Loucy (cell line): Measurements from ENCODE around the gene CDC73.

Experiments used
- H2AFZ ChIP-seq: fragments of 200-600 bp; sonication (generic); 2 replicates; pipeline ENCODE4 v1.6.0; 2016; ENCODE audit warnings: antibody characterized with exemption, mild to moderate bottlenecking, low read length, moderate library complexity
- H3F3A ChIP-seq: fragments of 200-600 bp; 2 replicates; pipeline ENCODE4 v1.6.0; 2016; ENCODE audit warnings: antibody characterized with exemption, low read depth, mild to moderate bottlenecking
- H3K27me3 ChIP-seq: fragments of 200-600 bp; sonication (generic); 2 replicates; pipeline ENCODE4 v1.6.1; 2014; ENCODE audit warnings: low read length, mild to moderate bottlenecking; ENCODE audit not compliant: insufficient read depth, poor library complexity, severe bottlenecking
- H3K36me3 ChIP-seq: fragments of 200-600 bp; sonication (generic); 2 replicates; pipeline ENCODE4 v1.6.1; 2016; ENCODE audit warnings: low read length; ENCODE audit not compliant: insufficient read depth
- H3K4me1 ChIP-seq: fragments of 200-600 bp; sonication (generic); 2 replicates; pipeline ENCODE4 v1.5.1; 2014; ENCODE audit warnings: low read length, mild to moderate bottlenecking; ENCODE audit not compliant: insufficient read depth, poor library complexity, severe bottlenecking
- H3K4me2 ChIP-seq: fragments of 200-600 bp; sonication (generic); 2 replicates; pipeline ENCODE4 v1.6.0; 2014; ENCODE audit warnings: antibody characterized with exemption, low read length, low read depth, mild to moderate bottlenecking; ENCODE audit not compliant: poor library complexity, severe bottlenecking
- H3K4me3 ChIP-seq: fragments of 200-600 bp; sonication (generic); 2 replicates; pipeline ENCODE4 v1.5.1; 2014; ENCODE audit warnings: low read length, mild to moderate bottlenecking, mixed read lengths; ENCODE audit not compliant: poor library complexity, severe bottlenecking
- H3K79me2 ChIP-seq: fragments of 200-600 bp; sonication (generic); 2 replicates; pipeline ENCODE4 v1.6.1; 2014; ENCODE audit warnings: low read length; ENCODE audit not compliant: insufficient read depth
- H3K9ac ChIP-seq: fragments of 200-600 bp; sonication (generic); 2 replicates; pipeline ENCODE4 v1.6.0; 2014; ENCODE audit warnings: mild to moderate bottlenecking, low read depth, low read length, moderate library complexity; ENCODE audit not compliant: poor library complexity, severe bottlenecking
- H3K9me2 ChIP-seq: fragments of 200-600 bp; sonication (generic); replicated peaks from 2 replicates; pipeline ENCODE4 v1.6.1; 2016; ENCODE audit warnings: low read depth, low read length, mixed read lengths
- H3K9me3 ChIP-seq: fragments of 200-600 bp; sonication (generic); 2 replicates; pipeline ENCODE4 v1.6.1; 2014; ENCODE audit warnings: mild to moderate bottlenecking, antibody characterized with exemption, low read length, low read depth; ENCODE audit not compliant: insufficient read depth
- H4K20me1 ChIP-seq: fragments of 200-600 bp; sonication (generic); 2 replicates; pipeline ENCODE4 v1.6.0; 2014; ENCODE audit warnings: antibody characterized with exemption, low read length, mild to moderate bottlenecking; ENCODE audit not compliant: insufficient read depth, poor library complexity, severe bottlenecking
- CTCF ChIP-seq: fragments of 200-600 bp; sonication (generic); conservative IDR thresholded peaks from 2 replicates; pipeline ENCODE4 v1.5.1; 2014; ENCODE audit warnings: mild to moderate bottlenecking, antibody characterized with exemption, low read length
- EZH2phosphoT487 ChIP-seq: fragments of 200-600 bp; IDR thresholded peaks from 2 replicates; pipeline ENCODE4 v1.6.1; 2018; ENCODE audit warnings: antibody characterized with exemption, mild to moderate bottlenecking, moderate library complexity, borderline replicate concordance

The CDC73 gene

GRCh38 chr1:193156822-193157142, 35.0 kb downstream of the CDC73 start:
- Histone ChIP-seq H3K4me2 (no peak overlapping the region), H3K9me3 (no peaks in the 10 kb centered on the region), H3K27me3 (no peaks in the 10 kb centered on the region), H3K9ac (no peak overlapping the region), H3K79me2 (peaks cover 28% of the 10 kb centered on the region), H3K9me2 (no peaks in the 10 kb centered on the region), H2AFZ (no peak overlapping the region), H4K20me1 (peaks cover 29% of the 10 kb centered on the region), H3K36me3 (peaks cover 58% of the 10 kb centered on the region; the same call in 1 of the 2 replicates), H3K4me3 (no peak overlapping the region), H3K4me1 (no peaks in the 10 kb centered on the region), H3F3A (peaks cover 7% of the 10 kb centered on the region; the same call in 1 of the 2 replicates)
- TF ChIP-seq CTCF, result no peak
- TF ChIP-seq EZH2phosphoT487, result no peak

- H3K79me2 ChIP-seq, result peaks cover 29% of the 10 kb centered on the region
- no peak for TF ChIP-seq EZH2phosphoT487
- no peak for TF ChIP-seq CTCF
- H3K4me3 ChIP-seq, result no peak overlapping the region
- no peaks in the 10 kb centered on the region for H3K4me1 ChIP-seq
- H3K4me2 ChIP-seq, result no peak overlapping the region
- H3K9ac ChIP-seq, result no peak overlapping the region
- H3K36me3 ChIP-seq, result peaks cover 54% of the 10 kb centered on the region; the same call in 1 of the 2 replicates
- no peaks in the 10 kb centered on the region for H3K9me3 ChIP-seq
- no peak overlapping the region for H2AFZ ChIP-seq
- peaks cover 29% of the 10 kb centered on the region for H4K20me1 ChIP-seq
- H3K9me2 ChIP-seq, result no peaks in the 10 kb centered on the region
- H3K27me3 ChIP-seq, result no peaks in the 10 kb centered on the region
- H3F3A ChIP-seq, result peaks cover 7% of the 10 kb centered on the region; the same call in 1 of the 2 replicates
Measured at GRCh38 chr1:193157360-193157759, 35.5 kb downstream of the CDC73 start.

GRCh38 chr1:193176113-193176512, 54.3 kb downstream of the CDC73 start:
- H3K4me1 ChIP-seq, result peaks cover 11% of the 10 kb centered on the region
- H3K9me3 ChIP-seq, result no peaks in the 10 kb centered on the region
- no peak overlapping the region for H3K9ac ChIP-seq
- peaks cover 3% of the 10 kb centered on the region; the same call in 1 of the 2 replicates for H3K36me3 ChIP-seq
- no peaks in the 10 kb centered on the region for H3K9me2 ChIP-seq
- TF ChIP-seq EZH2phosphoT487 (no peak), CTCF (no peak)
- peaks cover 55% of the 10 kb centered on the region for H3K79me2 ChIP-seq
- H3K4me3 ChIP-seq, result no peak overlapping the region
- no peaks in the 10 kb centered on the region for H3F3A ChIP-seq
- H3K27me3 ChIP-seq, result no peaks in the 10 kb centered on the region
- no peak overlapping the region for H3K4me2 ChIP-seq
- H2AFZ ChIP-seq, result no peak overlapping the region
- H4K20me1 ChIP-seq, result peaks cover 38% of the 10 kb centered on the region
